ENCODE results near the gene CHN2. TPM values are rescaled to one million over a fixed set of nuclear protein-coding genes. Genes with fewer than 3 reads are reported as not detected.

CHN2 gene
- polyA plus RNA-seq, 1 donor: 33.6 TPM

- DNase-seq: no peak
- Histone ChIP-seq H3K27ac (ENCODE audit: low read length) (no peak overlapping the region), H3K27me3 (ENCODE audit: control insufficient read depth, insufficient read depth, low read length) (no peaks in the 10 kb centered on the region), H3K9me3 (ENCODE audit: control insufficient read depth, low read depth, low read length) (no peaks in the 10 kb centered on the region), H3K4me1 (ENCODE audit: control insufficient read depth, insufficient read depth, low read length) (peaks cover 6% of the 10 kb centered on the region), H3K36me3 (ENCODE audit: control insufficient read depth, insufficient read depth, low read length) (no peaks in the 10 kb centered on the region), H3K4me3 (ENCODE audit: low read length) (no peak overlapping the region)
- no CpG with 5 or more reads among the region's 7 CpGs for WGBS (ENCODE audit: insufficient coverage, low lambda C conversion rate)
These were observed 136.6 kb downstream of the CHN2 start for GRCh38 chr7:29331163-29331562.

GRCh38 chr7:29332042-29332811, 137.7 kb downstream of the CHN2 start:
- H3K36me3 ChIP-seq (ENCODE audit: control insufficient read depth, insufficient read depth, low read length): no peaks in the 10 kb centered on the region
- H3K9me3 ChIP-seq (ENCODE audit: control insufficient read depth, low read depth, low read length): no peaks in the 10 kb centered on the region
- no peak overlapping the region for H3K27ac ChIP-seq (ENCODE audit: low read length)
- no peaks in the 10 kb centered on the region for H3K27me3 ChIP-seq (ENCODE audit: control insufficient read depth, insufficient read depth, low read length)
- no peak for DNase-seq
- 40% methylated on average over 1 of the region's 14 CpGs for WGBS (ENCODE audit: insufficient coverage, low lambda C conversion rate)
- H3K4me1 ChIP-seq (ENCODE audit: control insufficient read depth, insufficient read depth, low read length): peaks cover 6% of the 10 kb centered on the region
- no peak overlapping the region for H3K4me3 ChIP-seq (ENCODE audit: low read length)

- H3K4me3 ChIP-seq (ENCODE audit: low read length): no peak overlapping the region
- no peaks in the 10 kb centered on the region for H3K9me3 ChIP-seq (ENCODE audit: control insufficient read depth, low read depth, low read length)
- H3K4me1 ChIP-seq (ENCODE audit: control insufficient read depth, insufficient read depth, low read length): peaks cover 11% of the 10 kb centered on the region
- H3K27ac ChIP-seq (ENCODE audit: low read length): no peak overlapping the region
- no peaks in the 10 kb centered on the region for H3K27me3 ChIP-seq (ENCODE audit: control insufficient read depth, insufficient read depth, low read length)
- WGBS (ENCODE audit: insufficient coverage, low lambda C conversion rate): 100% methylated on average over 2 of the region's 14 CpGs
- DNase-seq: no peak
- no peaks in the 10 kb centered on the region for H3K36me3 ChIP-seq (ENCODE audit: control insufficient read depth, insufficient read depth, low read length)
These were observed 138.6 kb downstream of the CHN2 start for GRCh38 chr7:29332875-29333855.

- WGBS (ENCODE audit: insufficient coverage, low lambda C conversion rate): no CpG with 5 or more reads among the region's 6 CpGs
- no peak overlapping the region for H3K27ac ChIP-seq (ENCODE audit: low read length)
These were observed 140.9 kb downstream of the CHN2 start for GRCh38 chr7:29335188-29336083.

GRCh38 chr7:29337546-29338116, 143.1 kb downstream of the CHN2 start:
- no peak overlapping the region for H3K4me3 ChIP-seq (ENCODE audit: low read length)
- WGBS (ENCODE audit: insufficient coverage, low lambda C conversion rate): no CpG with 5 or more reads among the region's 4 CpGs
- H3K27ac ChIP-seq (ENCODE audit: low read length): no peak overlapping the region
- H3K27me3 ChIP-seq (ENCODE audit: control insufficient read depth, insufficient read depth, low read length): no peaks in the 10 kb centered on the region
- peak in 1 of 2 donors; percentile 22 for DNase-seq
- peaks cover 5% of the 10 kb centered on the region for H3K4me1 ChIP-seq (ENCODE audit: control insufficient read depth, insufficient read depth, low read length)
- H3K9me3 ChIP-seq (ENCODE audit: control insufficient read depth, low read depth, low read length): no peaks in the 10 kb centered on the region
- no peaks in the 10 kb centered on the region for H3K36me3 ChIP-seq (ENCODE audit: control insufficient read depth, insufficient read depth, low read length)

More at GRCh38 chr7:29335188-29336083, 140.9 kb downstream of the CHN2 start:
- Histone ChIP-seq H3K36me3 (ENCODE audit: control insufficient read depth, insufficient read depth, low read length) (no peaks in the 10 kb centered on the region), H3K9me3 (ENCODE audit: control insufficient read depth, low read depth, low read length) (no peaks in the 10 kb centered on the region), H3K4me1 (ENCODE audit: control insufficient read depth, insufficient read depth, low read length) (peaks cover 5% of the 10 kb centered on the region), H3K27me3 (ENCODE audit: control insufficient read depth, insufficient read depth, low read length) (no peaks in the 10 kb centered on the region), H3K4me3 (ENCODE audit: low read length) (no peak overlapping the region)
- DNase-seq: no peak

GRCh38 chr7:29340696-29341095, 146.1 kb downstream of the CHN2 start:
- Histone ChIP-seq H3K9me3 (ENCODE audit: control insufficient read depth, low read depth, low read length) (no peaks in the 10 kb centered on the region), H3K27me3 (ENCODE audit: control insufficient read depth, insufficient read depth, low read length) (no peaks in the 10 kb centered on the region), H3K36me3 (ENCODE audit: control insufficient read depth, insufficient read depth, low read length) (no peaks in the 10 kb centered on the region), H3K4me1 (ENCODE audit: control insufficient read depth, insufficient read depth, low read length) (peaks cover 5% of the 10 kb centered on the region), H3K27ac (ENCODE audit: low read length) (no peak overlapping the region), H3K4me3 (ENCODE audit: low read length) (no peak overlapping the region)
- DNase-seq: no peak
- no CpG with 5 or more reads among the region's 8 CpGs for WGBS (ENCODE audit: insufficient coverage, low lambda C conversion rate)

GRCh38 chr7:29341156-29341555, 146.6 kb downstream of the CHN2 start:
- Histone ChIP-seq H3K4me3 (ENCODE audit: low read length) (no peak overlapping the region), H3K27ac (ENCODE audit: low read length) (no peak overlapping the region), H3K36me3 (ENCODE audit: control insufficient read depth, insufficient read depth, low read length) (no peaks in the 10 kb centered on the region), H3K9me3 (ENCODE audit: control insufficient read depth, low read depth, low read length) (no peaks in the 10 kb centered on the region), H3K27me3 (ENCODE audit: control insufficient read depth, insufficient read depth, low read length) (no peaks in the 10 kb centered on the region), H3K4me1 (ENCODE audit: control insufficient read depth, insufficient read depth, low read length) (peaks cover 5% of the 10 kb centered on the region)
- DNase-seq: no peak
- no CpG with 5 or more reads among the region's 7 CpGs for WGBS (ENCODE audit: insufficient coverage, low lambda C conversion rate)

GRCh38 chr7:29342761-29343160, 148.2 kb downstream of the CHN2 start:
- Histone ChIP-seq H3K9me3 (ENCODE audit: control insufficient read depth, low read depth, low read length) (no peaks in the 10 kb centered on the region), H3K36me3 (ENCODE audit: control insufficient read depth, insufficient read depth, low read length) (no peaks in the 10 kb centered on the region), H3K4me1 (ENCODE audit: control insufficient read depth, insufficient read depth, low read length) (peaks cover under 1% of the 10 kb centered on the region), H3K4me3 (ENCODE audit: low read length) (no peak overlapping the region), H3K27ac (ENCODE audit: low read length) (no peak overlapping the region), H3K27me3 (ENCODE audit: control insufficient read depth, insufficient read depth, low read length) (no peaks in the 10 kb centered on the region)
- no peak for DNase-seq
- WGBS (ENCODE audit: insufficient coverage, low lambda C conversion rate): no CpG with 5 or more reads among the region's 3 CpGs

- 94% methylated on average over 2 of the region's 2 CpGs for WGBS (ENCODE audit: insufficient coverage, low lambda C conversion rate)
- no peak for DNase-seq
- H3K4me3 ChIP-seq (ENCODE audit: low read length): no peak overlapping the region
- no peak overlapping the region for H3K27ac ChIP-seq (ENCODE audit: low read length)
- H3K36me3 ChIP-seq (ENCODE audit: control insufficient read depth, insufficient read depth, low read length): no peaks in the 10 kb centered on the region
- H3K4me1 ChIP-seq (ENCODE audit: control insufficient read depth, insufficient read depth, low read length): no peaks in the 10 kb centered on the region
- no peaks in the 10 kb centered on the region for H3K27me3 ChIP-seq (ENCODE audit: control insufficient read depth, insufficient read depth, low read length)
- no peaks in the 10 kb centered on the region for H3K9me3 ChIP-seq (ENCODE audit: control insufficient read depth, low read depth, low read length)
These were observed 148.8 kb downstream of the CHN2 start for GRCh38 chr7:29343399-29343798.

Measured in large intestine (tissue), 3 donors.